ENCODE data around the gene RPH3AL. TPM values are rescaled to one million over a fixed set of nuclear protein-coding genes. Genes with fewer than 3 reads are reported as not detected.

The RPH3AL gene
- total RNA-seq, 6 experiments from 2014 or later = 17.6 to 74.0 (median 25.7) TPM

DNA sequence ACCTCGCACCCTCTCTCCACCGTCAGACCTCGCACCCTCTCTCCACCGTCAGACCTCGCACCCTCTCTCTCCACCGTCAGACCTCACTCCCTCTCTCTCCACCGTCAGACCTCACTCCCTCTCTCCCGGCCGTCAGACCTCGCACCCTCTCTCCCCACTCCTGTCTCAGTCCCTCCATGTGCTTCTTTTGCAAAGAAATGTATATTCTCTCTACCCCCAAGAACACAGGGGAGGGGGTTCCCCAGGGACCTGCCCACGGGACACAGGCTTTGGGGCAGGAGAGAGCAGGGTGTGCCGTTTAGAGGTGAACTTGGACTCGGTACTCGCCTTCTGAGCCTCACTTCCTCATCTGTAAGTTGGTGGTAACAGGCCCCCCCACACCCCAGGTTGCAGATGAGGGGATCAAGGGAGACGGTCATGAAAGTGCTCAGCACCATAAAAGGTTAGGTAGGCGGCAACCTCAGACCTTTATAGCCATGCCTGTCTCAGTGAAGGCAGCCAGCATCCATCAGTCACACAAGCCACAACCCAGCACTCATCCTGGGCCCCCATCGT lies 63.7 kb downstream of the RPH3AL start:
- peak; percentile 9 to 29 (median 23) for DNase-seq
- intact Hi-C loops (cut with DNase I) = no loop called here

DNA sequence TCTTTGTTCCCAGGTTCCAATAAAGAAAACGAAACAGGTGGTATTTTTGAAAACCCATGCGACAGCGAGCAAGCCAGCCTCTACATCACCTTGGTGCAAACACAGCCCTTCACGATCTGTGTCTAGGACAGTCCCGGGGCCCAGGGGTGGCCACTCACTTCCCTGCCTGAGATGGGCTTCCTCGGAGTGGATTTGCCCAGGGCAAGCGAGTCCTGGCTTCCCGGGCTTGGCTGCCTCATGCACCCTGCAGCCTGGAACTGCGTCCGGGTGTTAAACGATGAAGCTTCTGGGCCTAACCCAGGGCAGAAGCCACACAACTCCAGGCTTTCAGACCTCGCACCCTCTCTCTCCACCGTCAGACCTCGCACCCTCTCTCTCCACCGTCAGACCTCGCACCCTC lies 66.0 kb downstream of the RPH3AL start:
- Histone ChIP-seq H3K9me3 (no peaks in the 10 kb centered on the region), H3K4me1 (no peaks in the 10 kb centered on the region), H3K27ac (no peak overlapping the region), H3K27me3 (no peaks in the 10 kb centered on the region), H3K36me3 (peaks cover 0 to 3% (median 0%) of the 10 kb centered on the region in 4 donors), H3K4me3 (no peak overlapping the region)
- ATAC-seq (no peak), DNase-seq (peak; percentile 7 to 39 (median 38))
- WGBS (ENCODE audit: insufficient coverage, low coverage, low lambda C conversion rate, missing lambda C conversion rate) = 79% methylated on average over 5 of the region's 16 CpGs
- TF ChIP-seq, protein P1, sequence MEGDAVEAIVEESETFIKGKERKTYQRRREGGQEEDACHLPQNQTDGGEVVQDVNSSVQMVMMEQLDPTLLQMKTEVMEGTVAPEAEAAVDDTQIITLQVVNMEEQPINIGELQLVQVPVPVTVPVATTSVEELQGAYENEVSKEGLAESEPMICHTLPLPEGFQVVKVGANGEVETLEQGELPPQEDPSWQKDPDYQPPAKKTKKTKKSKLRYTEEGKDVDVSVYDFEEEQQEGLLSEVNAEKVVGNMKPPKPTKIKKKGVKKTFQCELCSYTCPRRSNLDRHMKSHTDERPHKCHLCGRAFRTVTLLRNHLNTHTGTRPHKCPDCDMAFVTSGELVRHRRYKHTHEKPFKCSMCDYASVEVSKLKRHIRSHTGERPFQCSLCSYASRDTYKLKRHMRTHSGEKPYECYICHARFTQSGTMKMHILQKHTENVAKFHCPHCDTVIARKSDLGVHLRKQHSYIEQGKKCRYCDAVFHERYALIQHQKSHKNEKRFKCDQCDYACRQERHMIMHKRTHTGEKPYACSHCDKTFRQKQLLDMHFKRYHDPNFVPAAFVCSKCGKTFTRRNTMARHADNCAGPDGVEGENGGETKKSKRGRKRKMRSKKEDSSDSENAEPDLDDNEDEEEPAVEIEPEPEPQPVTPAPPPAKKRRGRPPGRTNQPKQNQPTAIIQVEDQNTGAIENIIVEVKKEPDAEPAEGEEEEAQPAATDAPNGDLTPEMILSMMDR (IDR thresholded peaks at IDR 0.05) = no peak
- TF ChIP-seq POLR2A (IDR thresholded peaks at IDR 0.05) = no peak
- intact Hi-C loops (cut with DNase I) = no loop called here

More for the DNA sequence above, 63.7 kb downstream of the RPH3AL start:
- no peak for TF ChIP-seq POLR2A (IDR thresholded peaks at IDR 0.05)
- TF ChIP-seq, protein P1 (IDR thresholded peaks at IDR 0.05) = no peak
- ATAC-seq = no peak
- no peak overlapping the region for H3K4me3 ChIP-seq
- H3K27me3 ChIP-seq = no peaks in the 10 kb centered on the region
- H3K27ac ChIP-seq = no peak overlapping the region
- H3K9me3 ChIP-seq = no peaks in the 10 kb centered on the region
- WGBS (ENCODE audit: insufficient coverage, low coverage, low lambda C conversion rate, missing lambda C conversion rate) = 74% methylated on average over 13 of the region's 17 CpGs
- H3K36me3 ChIP-seq = peaks cover 0 to 2% (median 0%) of the 10 kb centered on the region in 4 donors
- H3K4me1 ChIP-seq = no peaks in the 10 kb centered on the region

DNA sequence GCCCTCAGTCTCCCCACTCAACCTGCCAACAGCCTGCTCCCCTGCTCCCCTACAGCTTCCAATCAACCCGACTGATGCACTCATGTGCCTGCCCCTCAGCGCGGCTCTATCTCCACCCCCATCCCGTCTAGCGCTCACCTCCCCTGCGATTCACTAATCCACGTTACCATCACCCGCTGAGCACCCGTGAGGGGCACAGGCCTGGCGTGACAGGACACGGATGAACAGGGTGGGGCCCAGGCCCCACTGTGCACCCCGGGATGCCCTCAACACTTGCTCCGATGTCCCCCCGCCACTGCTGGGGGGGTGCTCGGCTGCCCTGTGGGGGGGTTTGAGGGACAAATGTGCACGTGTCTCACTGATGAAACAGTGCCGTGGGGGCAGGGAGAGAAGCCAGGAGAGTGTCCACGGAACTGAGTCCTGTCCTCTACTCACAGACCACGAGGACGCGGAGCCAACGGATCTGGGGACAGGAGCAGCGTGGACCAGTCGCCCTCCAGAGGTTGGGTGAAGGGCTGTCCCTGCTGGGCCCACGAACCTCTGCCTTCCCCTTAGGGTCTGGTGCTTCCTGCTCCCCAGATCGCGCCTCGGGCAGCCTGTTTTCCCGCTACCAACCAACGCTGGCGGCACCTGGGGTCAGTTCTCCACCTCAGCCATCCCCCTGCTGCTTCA lies 66.7 kb downstream of the RPH3AL start:
- H3K9me3 ChIP-seq = no peaks in the 10 kb centered on the region
- H3K4me1 ChIP-seq = no peaks in the 10 kb centered on the region
- no peak overlapping the region for H3K4me3 ChIP-seq
- no peak for ATAC-seq
- no peak overlapping the region for H3K27ac ChIP-seq
- 69% methylated on average over 9 of the region's 31 CpGs for WGBS (ENCODE audit: insufficient coverage, low coverage, low lambda C conversion rate, missing lambda C conversion rate)
- TF ChIP-seq, protein P1 (IDR thresholded peaks at IDR 0.05) = no peak
- TF ChIP-seq POLR2A (IDR thresholded peaks at IDR 0.05) = no peak
- H3K36me3 ChIP-seq = peaks cover 0 to 3% (median 0%) of the 10 kb centered on the region in 4 donors
- intact Hi-C loops (cut with DNase I) = no loop called here
- H3K27me3 ChIP-seq = no peaks in the 10 kb centered on the region
- DNase-seq = peak; percentile 13 to 44 (median 40)

DNA sequence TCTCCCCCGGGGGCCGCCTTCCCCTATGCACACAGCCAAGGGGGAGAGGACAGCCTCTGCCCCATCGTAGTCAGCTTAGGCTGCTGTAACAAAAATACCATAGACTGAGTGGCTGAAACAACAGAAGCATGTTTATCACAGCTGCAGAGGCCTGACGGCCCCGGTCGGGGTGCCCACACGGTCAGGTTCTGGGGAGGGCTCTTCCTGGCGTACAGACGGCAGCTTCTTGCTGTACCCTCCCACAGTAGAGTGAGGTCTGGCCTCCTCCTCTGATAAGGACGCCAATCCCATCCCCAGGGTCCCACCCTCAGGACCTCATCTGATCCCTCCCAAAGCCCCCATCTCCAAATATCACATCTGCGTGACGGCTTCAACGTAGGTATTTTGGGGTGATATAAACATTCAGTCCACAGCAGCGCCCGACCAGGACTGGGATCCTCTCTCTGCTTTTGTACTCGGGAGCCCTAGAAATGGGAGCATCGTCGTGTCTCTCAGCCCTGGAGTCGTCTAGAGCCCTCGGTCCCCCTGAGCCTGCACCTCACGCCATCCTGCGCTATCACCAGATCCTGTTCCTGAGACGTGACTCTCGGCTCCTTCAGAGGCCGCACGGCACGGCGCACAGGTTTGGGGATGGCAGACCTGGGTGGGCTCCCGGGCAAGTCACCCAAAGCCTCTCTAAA lies 67.8 kb downstream of the RPH3AL start:
- Histone ChIP-seq H3K4me3 (no peak overlapping the region), H3K36me3 (peaks cover 0 to 3% (median 0%) of the 10 kb centered on the region in 4 donors), H3K4me1 (no peaks in the 10 kb centered on the region), H3K27me3 (no peaks in the 10 kb centered on the region), H3K27ac (no peak overlapping the region), H3K9me3 (no peaks in the 10 kb centered on the region)
- intact Hi-C loops (cut with DNase I) = no loop called here
- 82% methylated on average over 5 of the region's 29 CpGs for WGBS (ENCODE audit: insufficient coverage, low coverage, low lambda C conversion rate, missing lambda C conversion rate)
- DNase-seq (peak; percentile 8 to 44 (median 43)), ATAC-seq (peak in 1 of 4 donors; percentile 3)
- no peak for TF ChIP-seq POLR2A (IDR thresholded peaks at IDR 0.05)
- TF ChIP-seq, protein P1 (IDR thresholded peaks at IDR 0.05) = no peak

Measured in right lobe of liver (tissue), 6 donors.